Measurements from ENCODE around the gene TMEM141.
"Not testable (repeated sequence)": the region's sequence is repeated elsewhere in the genome, so short reads cannot be mapped to it uniquely, and the experiment has no call there.

TMEM141 gene

DNA sequence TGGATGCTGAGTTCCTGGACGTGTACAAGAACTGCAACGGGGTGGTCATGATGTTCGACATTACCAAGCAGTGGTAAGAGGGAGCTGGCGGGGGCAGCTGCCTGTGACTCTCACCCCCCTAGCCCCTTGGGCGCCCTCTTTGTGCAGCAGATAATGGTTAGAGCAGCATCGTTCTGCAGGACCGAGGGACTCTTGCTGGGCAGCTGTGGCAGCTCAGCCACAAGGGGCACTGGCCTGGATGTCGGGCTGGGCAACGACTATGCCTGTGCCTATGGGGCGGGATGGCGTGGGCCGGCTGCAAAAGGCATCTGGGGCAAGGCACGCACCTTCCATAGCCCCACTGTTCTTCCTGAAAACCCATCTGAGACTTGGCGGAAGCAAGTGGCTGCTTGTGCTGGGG lies 38.3 kb downstream of the TMEM141 start:
- H3K9ac ChIP-seq (ENCODE audit: low read length): no peak overlapping the region
- H3K36me3 ChIP-seq (ENCODE audit: control insufficient read depth, insufficient read depth, low read length): peaks cover 16% of the 10 kb centered on the region
- no peaks in the 10 kb centered on the region for H3K4me1 ChIP-seq (ENCODE audit: control insufficient read depth, insufficient read depth, low read length)
- H3K4me3 ChIP-seq (ENCODE audit: low read length): no peak overlapping the region
- H3K9me3 ChIP-seq (ENCODE audit: control insufficient read depth, low read length): no peaks in the 10 kb centered on the region
- no peaks in the 10 kb centered on the region for H3K27me3 ChIP-seq (ENCODE audit: control insufficient read depth, insufficient read depth, low read length)

DNA sequence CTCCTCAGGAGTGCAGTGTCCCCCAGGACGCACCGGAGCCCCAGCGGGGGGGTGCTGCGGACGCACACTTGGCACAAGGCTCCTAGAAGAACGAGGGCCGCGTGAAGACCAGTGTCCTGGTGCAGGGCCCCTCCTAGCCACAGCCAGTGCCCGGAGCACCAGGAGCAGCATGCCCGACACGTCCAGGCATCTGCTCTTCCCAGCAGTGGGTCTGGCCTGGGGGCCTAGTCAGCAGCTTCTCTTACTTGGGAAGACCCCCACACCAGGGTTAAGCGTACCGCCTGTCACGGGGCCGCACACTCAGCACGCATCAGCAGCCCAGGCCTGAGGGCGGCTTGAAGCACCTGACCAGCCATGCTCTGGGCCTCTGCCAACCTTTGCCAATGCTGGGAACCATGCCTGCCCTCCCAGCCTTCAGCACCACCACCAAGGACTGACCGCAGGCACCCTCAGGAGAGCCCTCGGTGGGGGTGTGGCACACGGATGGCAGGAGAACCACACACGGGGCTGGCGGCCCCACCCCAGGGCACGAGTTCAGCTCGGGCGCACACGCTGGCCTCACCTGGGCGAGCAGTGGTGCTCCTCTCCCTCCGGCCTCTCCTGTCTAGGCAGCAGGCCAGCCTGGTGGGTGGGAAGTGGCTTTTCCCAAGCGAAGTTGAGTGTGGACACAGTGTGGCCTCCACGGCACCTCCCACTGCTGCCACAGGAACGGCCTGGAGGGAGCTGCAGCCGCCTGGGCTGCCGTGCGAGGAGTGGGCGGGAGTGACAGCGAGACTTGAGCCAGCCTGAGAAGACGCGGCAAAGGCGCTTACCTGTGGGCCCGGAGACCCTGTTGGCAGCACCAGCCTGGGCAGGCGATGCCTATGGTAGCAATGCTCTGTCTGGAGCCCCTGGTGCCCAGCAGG lies 39.1 kb downstream of the TMEM141 start:
- Histone ChIP-seq H3K36me3 (ENCODE audit: control insufficient read depth, insufficient read depth, low read length) (peaks cover 8% of the 10 kb centered on the region), H3K4me1 (ENCODE audit: control insufficient read depth, insufficient read depth, low read length) (no peaks in the 10 kb centered on the region), H3K9me3 (ENCODE audit: control insufficient read depth, low read length) (no peaks in the 10 kb centered on the region), H3K9ac (ENCODE audit: low read length) (no peak overlapping the region), H3K4me3 (ENCODE audit: low read length) (no peak overlapping the region), H3K27me3 (ENCODE audit: control insufficient read depth, insufficient read depth, low read length) (no peaks in the 10 kb centered on the region)

DNA sequence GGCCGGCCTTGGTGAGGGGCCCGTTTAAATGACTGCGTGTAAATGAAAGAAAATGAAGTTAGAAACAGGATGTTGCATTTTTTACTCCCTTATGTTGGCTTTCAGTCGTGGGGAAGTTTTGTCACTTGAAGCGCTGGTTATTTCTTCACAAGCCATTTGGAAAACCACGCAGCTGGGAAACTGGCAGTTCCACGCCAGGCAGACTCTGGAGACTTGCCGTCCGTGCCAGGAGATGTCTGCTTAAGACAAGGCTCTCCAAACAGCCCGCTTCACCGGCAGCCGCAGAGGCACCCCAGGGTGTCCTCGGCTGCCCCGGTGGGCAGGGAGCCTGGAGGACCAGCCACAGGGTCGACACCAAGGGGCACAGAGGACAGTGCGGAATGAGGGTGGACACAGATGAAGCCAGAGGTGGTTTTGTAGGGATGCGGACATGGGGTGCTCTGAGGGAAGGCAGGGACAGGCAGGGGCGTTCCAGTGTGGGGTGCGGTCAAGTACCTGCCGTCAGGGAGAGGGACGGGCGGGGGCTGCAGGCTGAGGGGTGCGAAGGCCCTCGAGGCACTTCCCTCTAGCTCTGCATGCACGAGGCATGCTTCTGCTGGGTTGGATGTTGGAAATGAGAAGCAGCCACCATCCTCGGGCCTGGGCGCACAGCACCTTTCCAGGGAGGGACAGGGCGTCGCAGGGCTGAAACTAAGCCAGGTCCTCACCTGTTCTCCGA lies 40.0 kb downstream of the TMEM141 start:
- Histone ChIP-seq H3K9ac (ENCODE audit: low read length) (no peak overlapping the region), H3K36me3 (ENCODE audit: control insufficient read depth, insufficient read depth, low read length) (peaks cover 8% of the 10 kb centered on the region), H3K9me3 (ENCODE audit: control insufficient read depth, low read length) (no peaks in the 10 kb centered on the region), H3K4me3 (ENCODE audit: low read length) (no peak overlapping the region), H3K4me1 (ENCODE audit: control insufficient read depth, insufficient read depth, low read length) (no peaks in the 10 kb centered on the region), H3K27me3 (ENCODE audit: control insufficient read depth, insufficient read depth, low read length) (no peaks in the 10 kb centered on the region)

DNA sequence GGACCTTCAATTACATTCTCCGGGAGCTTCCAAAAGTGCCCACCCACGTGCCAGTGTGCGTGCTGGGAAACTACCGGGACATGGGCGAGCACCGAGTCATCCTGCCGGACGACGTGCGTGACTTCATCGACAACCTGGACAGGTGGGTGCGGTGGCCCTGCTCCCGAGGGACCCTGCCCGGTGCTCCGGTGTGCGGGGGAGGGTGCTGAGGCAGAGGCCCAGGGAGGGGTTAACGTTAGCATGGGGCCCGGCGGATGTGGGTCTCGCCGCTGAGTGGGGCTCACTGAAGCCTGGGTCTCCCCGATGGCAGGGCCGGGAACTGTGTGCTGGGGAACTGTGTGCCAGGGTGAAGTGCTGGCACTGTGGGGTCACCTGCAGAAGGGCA lies 40.6 kb downstream of the TMEM141 start:
- Histone ChIP-seq H3K4me3 (ENCODE audit: low read length) (no peak overlapping the region), H3K9me3 (ENCODE audit: control insufficient read depth, low read length) (no peaks in the 10 kb centered on the region), H3K27me3 (ENCODE audit: control insufficient read depth, insufficient read depth, low read length) (no peaks in the 10 kb centered on the region), H3K36me3 (ENCODE audit: control insufficient read depth, insufficient read depth, low read length) (peaks cover 8% of the 10 kb centered on the region), H3K4me1 (ENCODE audit: control insufficient read depth, insufficient read depth, low read length) (no peaks in the 10 kb centered on the region), H3K9ac (ENCODE audit: low read length) (no peak overlapping the region)

DNA sequence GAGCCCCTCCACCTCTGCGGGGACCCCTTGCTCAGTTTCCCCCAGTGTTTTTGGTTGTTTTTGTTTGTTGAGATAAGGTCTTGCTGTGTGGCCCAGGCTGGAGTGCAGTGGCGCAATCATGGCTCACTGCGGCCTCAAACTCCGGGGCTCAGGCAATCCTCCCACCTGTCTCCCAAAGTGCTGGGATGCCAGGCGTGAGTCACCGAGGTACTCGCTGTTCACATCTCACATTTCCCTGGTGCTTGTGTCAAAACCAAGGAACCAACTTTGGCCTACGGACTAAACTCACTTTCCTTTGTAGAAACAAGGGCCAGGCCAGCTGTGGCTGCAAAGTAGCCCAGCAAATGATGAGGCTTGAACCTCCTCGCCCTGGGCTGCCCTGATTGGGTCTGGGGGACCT lies 41.4 kb downstream of the TMEM141 start:
- no peak overlapping the region for H3K9ac ChIP-seq (ENCODE audit: low read length)
- no peaks in the 10 kb centered on the region for H3K27me3 ChIP-seq (ENCODE audit: control insufficient read depth, insufficient read depth, low read length)
- no peaks in the 10 kb centered on the region for H3K9me3 ChIP-seq (ENCODE audit: control insufficient read depth, low read length)
- no peaks in the 10 kb centered on the region for H3K4me1 ChIP-seq (ENCODE audit: control insufficient read depth, insufficient read depth, low read length)
- no peak overlapping the region for H3K4me3 ChIP-seq (ENCODE audit: low read length)
- peaks cover 8% of the 10 kb centered on the region for H3K36me3 ChIP-seq (ENCODE audit: control insufficient read depth, insufficient read depth, low read length)

DNA sequence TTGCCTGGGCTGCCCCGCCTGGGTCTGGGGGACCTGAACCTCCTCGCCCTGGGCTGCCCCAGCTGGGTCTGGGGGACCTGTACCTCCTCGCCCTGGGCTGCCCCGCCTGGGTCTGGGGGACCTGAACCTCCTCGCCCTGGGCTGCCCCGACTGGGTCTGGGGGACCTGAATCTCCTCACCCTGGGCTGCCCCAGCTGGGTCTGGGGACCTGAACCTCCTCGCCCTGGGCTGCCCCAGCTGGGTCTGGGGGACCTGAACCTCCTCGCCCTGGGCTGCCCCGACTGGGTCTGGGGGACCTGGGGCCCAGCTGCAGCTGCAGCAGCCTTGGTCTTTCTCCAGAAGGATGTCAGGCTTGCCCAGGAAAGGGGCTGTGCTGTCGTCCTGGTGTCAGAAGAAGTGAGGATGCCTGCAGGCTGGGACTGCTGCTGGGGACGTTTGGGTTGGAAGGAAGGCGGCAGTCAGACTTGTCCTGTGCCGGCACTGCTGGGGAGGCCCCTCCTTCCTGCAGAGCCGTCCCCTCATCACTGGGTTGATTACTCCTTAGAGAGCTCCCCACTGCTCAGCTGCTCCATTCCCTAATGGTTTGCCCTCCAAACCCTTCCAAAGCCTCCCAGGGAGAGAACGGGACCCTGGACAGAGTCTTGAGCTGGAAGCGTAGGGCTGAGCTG lies 42.4 kb downstream of the TMEM141 start:
- H3K9ac ChIP-seq (ENCODE audit: low read length); H3K4me3 ChIP-seq (ENCODE audit: low read length); H3K36me3 ChIP-seq (ENCODE audit: control insufficient read depth, insufficient read depth, low read length); H3K27me3 ChIP-seq (ENCODE audit: control insufficient read depth, insufficient read depth, low read length); H3K4me1 ChIP-seq (ENCODE audit: control insufficient read depth, insufficient read depth, low read length); H3K9me3 ChIP-seq (ENCODE audit: control insufficient read depth, low read length): not testable (repeated sequence)

DNA sequence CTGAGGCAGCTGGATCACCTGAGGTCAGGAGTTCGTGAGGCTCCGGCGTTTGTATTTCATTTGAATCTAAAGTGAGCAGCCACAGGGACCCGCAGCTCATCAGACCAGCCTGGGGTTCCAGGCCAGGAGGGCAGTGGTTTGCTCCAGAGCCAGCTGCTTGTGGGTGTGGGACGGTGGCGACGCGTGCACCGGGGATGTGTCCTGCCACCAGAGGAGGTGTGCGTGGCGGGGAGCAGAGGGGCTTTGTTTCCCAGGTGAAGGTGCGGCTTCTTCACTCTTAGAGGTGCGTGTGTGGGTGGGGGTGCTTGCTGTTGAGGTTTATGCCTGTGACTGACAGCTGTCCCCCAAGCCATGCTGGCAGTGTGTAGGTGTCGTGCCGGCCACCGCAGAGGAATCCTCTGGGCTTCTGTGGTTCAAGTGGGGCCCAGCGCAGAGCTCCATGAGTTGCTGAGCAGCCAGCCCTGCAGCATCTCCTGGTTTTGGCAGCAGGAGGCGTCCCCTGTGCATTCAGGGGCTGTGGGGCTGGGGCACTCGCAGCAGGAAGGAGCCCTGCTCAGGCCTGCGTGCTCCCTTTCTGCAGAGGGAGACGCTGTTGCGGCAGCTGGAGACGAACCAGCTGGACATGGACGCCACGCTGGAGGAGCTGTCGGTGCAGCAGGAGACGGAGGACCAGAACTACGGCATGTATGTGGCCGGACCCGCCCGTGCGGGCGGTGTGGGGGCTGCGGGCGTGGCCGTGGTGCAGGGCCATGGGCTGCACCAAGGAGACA lies 44.2 kb downstream of the TMEM141 start:
- no peaks in the 10 kb centered on the region for H3K27me3 ChIP-seq (ENCODE audit: control insufficient read depth, insufficient read depth, low read length)
- H3K9me3 ChIP-seq (ENCODE audit: control insufficient read depth, low read length): no peaks in the 10 kb centered on the region
- H3K9ac ChIP-seq (ENCODE audit: low read length): no peak overlapping the region
- peaks cover 2% of the 10 kb centered on the region for H3K4me1 ChIP-seq (ENCODE audit: control insufficient read depth, insufficient read depth, low read length)
- no peaks in the 10 kb centered on the region for H3K36me3 ChIP-seq (ENCODE audit: control insufficient read depth, insufficient read depth, low read length)
- H3K4me3 ChIP-seq (ENCODE audit: low read length): no peak overlapping the region

DNA sequence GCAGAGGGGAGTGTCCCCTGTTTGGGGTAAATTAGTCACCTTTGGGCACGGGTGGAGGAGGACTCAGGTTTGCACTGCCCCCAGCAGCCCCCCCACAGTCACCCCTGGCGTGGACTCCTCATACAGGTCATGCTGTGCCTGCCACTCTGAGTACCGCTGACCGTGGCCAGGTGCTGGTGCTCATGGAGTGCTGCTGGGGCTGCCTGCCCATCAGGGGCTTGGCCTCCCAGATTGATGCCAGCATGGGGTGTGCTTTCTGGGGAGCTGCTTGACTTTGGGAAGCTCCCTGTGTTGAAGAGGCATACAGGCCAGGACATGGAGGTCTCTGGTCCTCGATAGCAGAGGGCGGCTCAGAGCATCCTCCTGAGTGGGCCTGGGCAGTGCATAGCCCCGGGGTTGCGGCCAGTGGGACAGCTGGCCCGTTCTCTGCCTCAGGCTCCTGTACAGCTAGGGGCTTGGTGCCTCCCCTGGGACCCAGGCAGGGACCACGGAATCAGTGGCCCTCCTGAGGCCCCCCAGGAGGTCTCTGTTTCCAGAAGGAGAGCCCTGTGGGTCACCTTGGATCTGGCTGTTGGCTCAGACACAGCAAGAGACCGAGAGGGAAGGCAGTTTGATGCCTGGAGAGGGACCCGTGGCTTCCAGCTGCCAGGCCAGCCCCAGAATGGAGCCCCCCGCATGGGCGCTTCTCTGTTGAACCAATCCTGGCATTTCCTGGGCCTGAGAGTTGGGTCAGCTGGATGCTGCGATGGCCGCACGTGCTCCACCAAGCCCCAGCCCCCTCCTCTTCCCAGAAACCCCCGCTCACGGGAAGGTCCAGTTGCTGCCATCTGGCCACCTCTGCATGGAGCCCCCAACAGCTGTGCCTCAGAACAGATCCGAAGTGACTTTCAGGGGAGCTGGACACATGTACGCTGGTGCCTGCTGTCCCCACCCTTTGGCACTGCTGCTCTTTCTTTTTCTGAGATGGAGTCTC lies 45.1 kb downstream of the TMEM141 start:
- Histone ChIP-seq H3K9ac (ENCODE audit: low read length) (no peak overlapping the region), H3K27me3 (ENCODE audit: control insufficient read depth, insufficient read depth, low read length) (no peaks in the 10 kb centered on the region), H3K9me3 (ENCODE audit: control insufficient read depth, low read length) (no peaks in the 10 kb centered on the region), H3K4me1 (ENCODE audit: control insufficient read depth, insufficient read depth, low read length) (peaks cover 10% of the 10 kb centered on the region), H3K36me3 (ENCODE audit: control insufficient read depth, insufficient read depth, low read length) (no peaks in the 10 kb centered on the region), H3K4me3 (ENCODE audit: low read length) (no peak overlapping the region)

DNA sequence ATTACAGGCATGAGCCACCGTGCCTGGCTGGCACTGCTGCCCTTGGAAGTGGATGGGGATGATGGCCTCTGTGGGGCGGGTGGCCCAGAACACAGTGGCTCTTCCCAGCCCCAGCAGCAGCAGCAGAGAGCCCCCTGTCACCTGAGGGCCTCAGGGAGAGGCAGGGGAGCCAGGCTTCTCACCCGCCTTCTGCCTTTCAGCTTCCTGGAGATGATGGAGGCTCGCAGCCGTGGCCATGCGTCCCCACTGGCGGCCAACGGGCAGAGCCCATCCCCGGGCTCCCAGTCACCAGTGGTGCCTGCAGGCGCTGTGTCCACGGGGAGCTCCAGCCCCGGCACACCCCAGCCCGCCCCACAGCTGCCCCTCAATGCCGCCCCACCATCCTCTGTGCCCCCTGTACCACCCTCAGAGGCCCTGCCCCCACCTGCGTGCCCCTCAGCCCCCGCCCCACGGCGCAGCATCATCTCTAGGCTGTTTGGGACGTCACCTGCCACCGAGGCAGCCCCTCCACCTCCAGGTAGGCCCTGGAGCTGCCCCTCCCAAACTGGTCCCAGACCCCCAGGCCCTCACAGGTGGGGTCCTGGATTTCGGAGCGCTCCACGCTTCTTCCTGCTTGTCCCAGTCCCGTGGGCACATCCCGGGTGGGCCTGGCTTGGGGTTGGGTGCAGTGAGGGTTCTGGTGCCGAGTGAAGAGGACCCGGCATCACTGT lies 46.2 kb downstream of the TMEM141 start:
- Histone ChIP-seq H3K9me3 (ENCODE audit: control insufficient read depth, low read length) (no peaks in the 10 kb centered on the region), H3K9ac (ENCODE audit: low read length) (no peak overlapping the region), H3K36me3 (ENCODE audit: control insufficient read depth, insufficient read depth, low read length) (no peaks in the 10 kb centered on the region), H3K27me3 (ENCODE audit: control insufficient read depth, insufficient read depth, low read length) (no peaks in the 10 kb centered on the region), H3K4me3 (ENCODE audit: low read length) (no peak overlapping the region), H3K4me1 (ENCODE audit: control insufficient read depth, insufficient read depth, low read length) (peaks cover 21% of the 10 kb centered on the region)

DNA sequence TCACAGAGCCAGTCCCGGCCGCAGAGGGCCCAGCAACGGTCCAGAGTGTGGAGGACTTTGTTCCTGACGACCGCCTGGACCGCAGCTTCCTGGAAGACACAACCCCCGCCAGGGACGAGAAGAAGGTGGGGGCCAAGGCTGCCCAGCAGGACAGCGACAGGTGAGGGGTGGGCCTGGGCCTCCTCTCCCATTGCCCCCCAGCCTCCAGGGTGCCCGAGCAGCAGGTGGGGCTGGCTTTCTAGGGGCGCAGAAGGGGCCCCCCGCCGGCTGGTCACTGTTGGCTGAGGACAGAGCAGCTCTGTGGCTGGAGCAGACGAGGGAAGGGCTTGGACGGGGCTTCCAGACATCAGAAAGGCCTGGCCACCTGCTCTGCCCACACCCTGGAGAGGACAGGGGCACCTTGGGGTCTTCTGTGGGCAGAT lies 46.7 kb downstream of the TMEM141 start:
- H3K4me1 ChIP-seq (ENCODE audit: control insufficient read depth, insufficient read depth, low read length): peaks cover 26% of the 10 kb centered on the region
- H3K4me3 ChIP-seq (ENCODE audit: low read length); H3K9me3 ChIP-seq (ENCODE audit: control insufficient read depth, low read length); H3K27me3 ChIP-seq (ENCODE audit: control insufficient read depth, insufficient read depth, low read length); H3K9ac ChIP-seq (ENCODE audit: low read length); H3K36me3 ChIP-seq (ENCODE audit: control insufficient read depth, insufficient read depth, low read length): not testable (repeated sequence)

Measured in mucosa of stomach (tissue), 1 donor.